Keratinocyte (primary cell): Measurements from ENCODE around the gene AKR7A3. TPM values are rescaled to one million over a fixed set of nuclear protein-coding genes. Genes with fewer than 3 reads are reported as not detected.

Experiments
- DNase-seq: peaks from one replicate; pipeline ENCODE4 v3.0.0-alpha.2; 2011; ENCODE audit warnings: low read depth, missing footprints, low spot score
- FAIRE-seq: peaks from 2 replicates; lab custom pipeline; 2011; peaks lifted over from hg19 to GRCh38; lab: Jason Lieb, UNC
- H2AFZ ChIP-seq: 2 replicates; pipeline ENCODE4 v1.6.0; 2012; ENCODE audit warnings: low read length, control low read depth, inconsistent platforms; ENCODE audit not compliant: control insufficient read depth
- H3K27ac ChIP-seq: 2 replicates; pipeline ENCODE4 v1.5.1; 2011; ENCODE audit warnings: low read length; ENCODE audit not compliant: control insufficient read depth, insufficient read depth
- H3K27me3 ChIP-seq: 3 replicates; pipeline ENCODE4 v1.6.0; 2011; ENCODE audit warnings: low read length; ENCODE audit not compliant: control insufficient read depth, insufficient read depth; ENCODE audit errors: extremely low read depth
- H3K36me3 ChIP-seq, 2 experiments: 2 replicates in 1 of 2; 3 replicates in 1 of 2; pipeline ENCODE4 v1.5.1; 2011; ENCODE audit warnings: low read length in 2 of 2, mild to moderate bottlenecking in 1 of 2; ENCODE audit not compliant: control insufficient read depth in 2 of 2, insufficient read depth in 2 of 2; ENCODE audit errors: extremely low read depth in 1 of 2
- H3K4me1 ChIP-seq: 3 replicates; pipeline ENCODE4 v1.5.1; 2011; ENCODE audit warnings: low read length; ENCODE audit not compliant: control insufficient read depth, insufficient read depth; ENCODE audit errors: extremely low read depth
- H3K4me2 ChIP-seq: 3 replicates; pipeline ENCODE4 v1.6.0; 2011; ENCODE audit warnings: low read depth, low read length; ENCODE audit not compliant: control insufficient read depth, insufficient read depth; ENCODE audit errors: extremely low read depth
- H3K4me3 ChIP-seq, 3 experiments: fragments of 200-600 bp in 1 of 3; sonication (generic) in 1 of 3; 2 replicates in 2 of 3; 3 replicates in 1 of 3; pipeline ENCODE4 v1.5.1; 2011 to 2016; ENCODE audit warnings: low read length in 3 of 3, mild to moderate bottlenecking in 3 of 3, control low read depth in 2 of 3, inconsistent platforms in 1 of 3, low read depth in 1 of 3, mixed read lengths in 1 of 3, mixed run types in 1 of 3, moderate library complexity in 1 of 3; ENCODE audit not compliant: control insufficient read depth in 2 of 3, insufficient read depth in 2 of 3; ENCODE audit errors: extremely low read depth in 1 of 3
- H3K79me2 ChIP-seq: 2 replicates; pipeline ENCODE4 v1.6.0; 2012; ENCODE audit warnings: low read length; ENCODE audit not compliant: control insufficient read depth, insufficient read depth
- H3K9ac ChIP-seq: 3 replicates; pipeline ENCODE4 v1.6.0; 2011; ENCODE audit warnings: low read length; ENCODE audit not compliant: control insufficient read depth, insufficient read depth; ENCODE audit errors: extremely low read depth
- H3K9me1 ChIP-seq: 3 replicates; pipeline ENCODE4 v1.6.0; 2011; ENCODE audit warnings: low read length; ENCODE audit not compliant: control insufficient read depth, insufficient read depth; ENCODE audit errors: extremely low read depth
- H3K9me3 ChIP-seq: 2 replicates; pipeline ENCODE4 v1.5.1; 2012; ENCODE audit warnings: low read depth, low read length; ENCODE audit not compliant: control insufficient read depth
- H4K20me1 ChIP-seq: 3 replicates; pipeline ENCODE4 v1.6.0; 2011; ENCODE audit warnings: low read length; ENCODE audit not compliant: control insufficient read depth, insufficient read depth; ENCODE audit errors: extremely low read depth
- CTCF ChIP-seq, 3 experiments: IDR thresholded peaks in 1 of 3; conservative IDR thresholded peaks in 1 of 3; optimal IDR thresholded peaks in 1 of 3; 2 replicates in 2 of 3; 3 replicates in 1 of 3; pipeline versions ENCODE3 to v1.5.1; 2011; ENCODE audit warnings: low read length in 3 of 3, mild to moderate bottlenecking in 3 of 3, moderate library complexity in 2 of 3, control low read depth in 1 of 3, inconsistent platforms in 1 of 3; ENCODE audit not compliant: insufficient read depth in 2 of 3; ENCODE audit errors: extremely low read depth in 1 of 3
- EZH2 ChIP-seq: IDR thresholded peaks from one replicate; pipeline ENCODE4 v1.6.1; 2012; ENCODE audit warnings: inconsistent platforms, mild to moderate bottlenecking, low read length, moderate library complexity
- dilution Hi-C: fragments of 300-500 bp; cut with MboI; formaldehyde crosslinking; loops from one replicate; pipeline ENCODE4 v1.7.0; 2020; ENCODE audit warnings: low sequenced_read_pairs; ENCODE audit not compliant: extremely low pct_ligation_motif_present
- polyA plus RNA-seq, 5 experiments: library from polyadenylated mRNA; depleted of rRNA in 3 of 5; stranded (reverse) in 3 of 5; stranded (forward) in 1 of 5; unstranded in 1 of 5; fragments of >200 nt; gene quantifications; 1 replicate in 1 of 5; 2 replicates in 3 of 5; 3 replicates in 1 of 5; pipeline versions ENCODE4 v1.2.1 to v1.2.3, GENCODE V29; 2011 to 2012; ENCODE audit warnings: missing spikeins in 2 of 5, low read depth in 1 of 5, low replicate concordance in 1 of 5

The AKR7A3 gene
- polyA plus RNA-seq, 1 donor (not counting 4 experiments of a cell fraction or from before 2014, with no cell fraction given) = 0.17 TPM

GRCh38 chr1:19319196-19319595, 30.6 kb upstream of the AKR7A3 start:
- no peak overlapping the region for H3K9ac ChIP-seq
- dilution Hi-C loops = no loop called here
- no peaks in the 10 kb centered on the region for H3K79me2 ChIP-seq
- H3K9me3 ChIP-seq = no peaks in the 10 kb centered on the region
- no peak for TF ChIP-seq EZH2
- no peak for TF ChIP-seq CTCF (optimal IDR thresholded peaks at IDR 0.05 in 1 of 3, IDR thresholded peaks at IDR 0.05 in 1 of 3, conservative IDR thresholded peaks at IDR 0.05 in 1 of 3; ENCODE audit: extremely low read depth in 1 of 3, insufficient read depth in 2 of 3, low read length in 3 of 3)
- peaks cover 21% of the 10 kb centered on the region for H3K4me1 ChIP-seq
- no peaks in the 10 kb centered on the region for H3K27me3 ChIP-seq
- H3K36me3 ChIP-seq = peaks cover 7 to 8% of the 10 kb centered on the region in 2 experiments
- DNase-seq (no peak), FAIRE-seq (peak; percentile 61)
- no peak overlapping the region for H3K4me3 ChIP-seq
- H2AFZ ChIP-seq = no peak overlapping the region
- no peak overlapping the region for H3K27ac ChIP-seq
- H3K4me2 ChIP-seq = no peak overlapping the region
- H3K9me1 ChIP-seq = peaks cover 2% of the 10 kb centered on the region
- H4K20me1 ChIP-seq = peaks cover 3% of the 10 kb centered on the region

DNA sequence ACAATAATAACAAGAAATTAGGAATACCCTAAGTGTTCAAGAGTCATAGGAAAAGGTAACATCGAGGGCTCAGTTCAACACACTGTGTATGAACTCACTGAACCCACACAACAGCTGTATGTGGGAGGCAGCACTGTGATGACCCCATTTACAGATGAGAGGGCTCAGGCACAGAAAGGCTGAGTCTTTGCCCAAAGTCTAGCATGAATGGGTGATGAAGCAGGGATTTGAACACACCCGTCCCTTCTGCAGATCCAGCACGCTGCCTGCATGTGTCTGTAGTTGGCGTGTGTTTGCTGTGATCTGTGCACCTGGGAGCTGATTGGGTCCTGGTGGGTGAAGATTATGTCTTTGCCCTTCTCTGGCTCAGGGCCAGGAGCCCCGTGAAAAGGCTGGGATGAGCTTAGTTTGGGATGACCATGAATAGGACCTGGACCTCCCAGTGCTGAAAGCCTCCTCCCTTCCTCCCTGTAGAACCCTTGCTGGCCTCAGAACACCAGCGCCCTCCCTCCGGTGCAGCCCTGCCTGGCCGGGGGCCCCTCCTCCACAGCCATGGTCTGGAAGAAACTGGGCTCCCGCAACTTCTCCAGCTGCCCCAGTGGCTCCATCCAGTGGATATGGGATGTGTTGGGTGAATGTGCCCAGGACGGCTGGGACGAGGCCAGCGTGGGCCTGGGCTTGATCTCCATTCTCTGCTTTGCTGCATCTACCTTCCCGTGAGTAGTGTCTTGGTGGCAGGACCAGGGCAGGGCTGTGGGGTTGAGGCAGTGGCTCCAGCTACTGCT, 28.7 kb upstream of the AKR7A3 start:
- no peak for FAIRE-seq
- dilution Hi-C loops = no loop called here
- DNase-seq = no peak
- Histone ChIP-seq H3K79me2 (no peaks in the 10 kb centered on the region), H3K4me1 (peaks cover 39% of the 10 kb centered on the region), H3K36me3 (peaks cover 5 to 7% of the 10 kb centered on the region in 2 experiments), H3K9ac (no peak overlapping the region), H3K4me3 (no peak overlapping the region), H4K20me1 (peaks cover 3% of the 10 kb centered on the region), H3K4me2 (no peak overlapping the region), H3K9me1 (peaks cover 2% of the 10 kb centered on the region), H3K27ac (no peak overlapping the region), H3K9me3 (no peaks in the 10 kb centered on the region), H2AFZ (no peak overlapping the region), H3K27me3 (no peaks in the 10 kb centered on the region)
- no peak for TF ChIP-seq EZH2
- TF ChIP-seq CTCF (optimal IDR thresholded peaks at IDR 0.05 in 1 of 3, IDR thresholded peaks at IDR 0.05 in 1 of 3, conservative IDR thresholded peaks at IDR 0.05 in 1 of 3; ENCODE audit: extremely low read depth in 1 of 3, insufficient read depth in 2 of 3, low read length in 3 of 3) = no peak
